PFSK-1 (cell line): ENCODE data around the gene IKZF2.

ENCODE experiments used
- FOXP2 ChIP-seq: optimal IDR thresholded peaks from 2 replicates; pipeline ENCODE3; 2011; ENCODE audit warnings: borderline replicate concordance, control low read depth, inconsistent platforms; ENCODE audit not compliant: insufficient read depth; ENCODE audit errors: extremely low read length, extremely low read depth
- POLR2AphosphoS5 ChIP-seq: IDR thresholded peaks from 2 replicates; pipeline ENCODE4 v1.6.1; 2012; ENCODE audit warnings: low read depth, mild to moderate bottlenecking, control low read depth, low read length, moderate library complexity
- REST ChIP-seq, 2 experiments: IDR thresholded peaks; 2 replicates each; pipeline versions ENCODE4 v1.6.1 to v1.8.0; 2011 to 2012; ENCODE audit warnings: low read depth in 2 of 2, low read length in 2 of 2, control low read depth in 1 of 2, inconsistent platforms in 1 of 2, mild to moderate bottlenecking in 1 of 2, moderate library complexity in 1 of 2; ENCODE audit not compliant: insufficient read depth in 1 of 2
- SIN3A ChIP-seq: IDR thresholded peaks from 2 replicates; pipeline ENCODE4 v1.6.1; 2012; ENCODE audit warnings: mild to moderate bottlenecking, low read length, moderate library complexity, borderline replicate concordance; ENCODE audit not compliant: insufficient read depth
- TAF1 ChIP-seq: IDR thresholded peaks from 2 replicates; pipeline ENCODE4 v1.6.1; 2012; ENCODE audit warnings: low read length, control low read depth, borderline replicate concordance; ENCODE audit not compliant: insufficient read depth

The IKZF2 gene

DNA sequence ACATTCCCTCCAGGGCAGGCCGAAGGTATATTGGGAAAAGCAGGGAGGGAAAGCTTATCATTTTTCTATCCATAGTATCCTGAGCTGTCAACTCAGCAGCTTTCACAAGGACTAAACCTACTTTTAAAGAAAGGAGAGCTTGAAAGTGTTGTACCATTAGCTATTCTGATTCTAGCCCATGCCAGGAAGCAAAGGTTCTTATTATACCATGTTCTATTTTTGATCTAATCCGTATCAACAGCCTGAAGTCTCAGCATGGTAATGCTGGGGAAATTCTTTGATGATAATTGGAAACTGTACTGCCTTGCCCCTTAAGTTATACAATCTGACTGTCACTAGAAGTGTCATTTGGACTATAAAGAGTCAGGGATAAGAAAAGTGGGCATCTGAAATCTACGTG is 193.3 kb downstream of the IKZF2 start:
- TF ChIP-seq TAF1, result no peak
- TF ChIP-seq REST (IDR thresholded peaks at IDR 0.05; ENCODE audit: insufficient read depth in 1 of 2, low read depth in 2 of 2, low read length in 2 of 2), result no peak
- TF ChIP-seq FOXP2, result no peak
- no peak for TF ChIP-seq SIN3A
- no peak for TF ChIP-seq POLR2AphosphoS5

DNA sequence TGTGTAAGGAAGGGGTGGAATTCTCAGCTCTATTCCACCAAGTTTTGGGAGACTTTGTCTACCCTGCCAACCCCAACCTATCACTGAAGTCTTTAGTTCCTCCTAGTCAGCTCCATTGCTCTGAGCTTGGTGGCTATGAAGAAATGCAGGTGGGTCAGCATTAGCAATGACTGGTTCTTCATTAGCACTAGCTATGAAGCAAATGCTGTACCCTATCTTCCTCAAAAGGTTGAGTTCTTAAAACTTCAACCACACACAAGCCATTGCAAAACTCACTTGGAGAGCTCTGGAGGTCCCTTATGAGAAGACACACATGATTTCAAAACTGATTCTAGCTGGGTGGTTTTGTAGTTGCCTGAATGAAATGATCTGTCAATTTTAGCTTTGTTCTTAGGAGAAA is 193.8 kb downstream of the IKZF2 start:
- TF ChIP-seq FOXP2 (no peak), TAF1 (no peak), SIN3A (no peak), REST (IDR thresholded peaks at IDR 0.05; ENCODE audit: insufficient read depth in 1 of 2, low read depth in 2 of 2, low read length in 2 of 2) (no peak), POLR2AphosphoS5 (no peak)

- TF ChIP-seq REST (IDR thresholded peaks at IDR 0.05; ENCODE audit: insufficient read depth in 1 of 2, low read depth in 2 of 2, low read length in 2 of 2), result no peak
- no peak for TF ChIP-seq POLR2AphosphoS5
- TF ChIP-seq SIN3A, result no peak
- no peak for TF ChIP-seq TAF1
- TF ChIP-seq FOXP2, result no peak
Measured at GRCh38 chr2:212956665-212957607, 194.5 kb downstream of the IKZF2 start.

DNA sequence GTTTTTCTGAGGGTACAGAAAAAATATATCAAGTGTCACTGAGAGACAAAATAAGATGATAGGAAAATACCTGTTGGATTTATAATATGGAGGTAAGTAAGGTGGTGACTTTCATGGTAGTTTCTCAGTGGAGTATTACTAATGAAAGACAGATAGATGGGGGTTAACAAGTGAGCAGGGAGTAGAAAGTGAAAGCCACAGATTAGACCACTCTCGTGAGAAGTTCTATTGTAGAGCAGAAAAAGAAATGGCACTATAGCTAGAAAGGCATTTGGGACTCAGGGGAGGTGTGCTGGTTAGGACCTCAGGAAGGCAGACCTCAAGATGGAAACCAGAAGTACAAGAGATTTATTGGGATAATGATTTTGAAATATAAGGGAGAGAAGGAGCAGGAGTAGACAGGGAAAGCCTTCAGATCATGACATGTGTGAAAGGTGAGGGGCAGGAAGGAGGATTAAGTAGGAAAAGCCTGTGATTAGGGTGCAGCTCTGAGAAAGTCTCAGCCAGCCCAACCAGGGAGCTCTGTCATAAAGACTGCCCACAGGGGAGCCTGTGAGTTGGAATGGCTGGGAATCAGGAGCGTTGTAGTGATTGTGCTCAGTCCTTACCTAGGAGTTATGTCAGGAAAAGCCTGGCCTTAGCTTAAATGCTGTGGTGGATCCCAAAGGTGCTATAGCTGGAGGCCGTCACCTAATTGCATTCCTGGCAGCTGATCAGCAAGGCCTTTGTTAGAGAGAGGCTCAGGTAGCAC is 198.1 kb downstream of the IKZF2 start:
- TF ChIP-seq POLR2AphosphoS5, result no peak
- TF ChIP-seq TAF1, result no peak
- no peak for TF ChIP-seq FOXP2
- TF ChIP-seq SIN3A, result no peak
- TF ChIP-seq REST (IDR thresholded peaks at IDR 0.05; ENCODE audit: insufficient read depth in 1 of 2, low read depth in 2 of 2, low read length in 2 of 2), result no peak
